Thyroid gland (tissue), 4 donors: ENCODE measurements around the gene DBF4.

Experiments used
- CTCF ChIP-seq, 6 experiments: fragments of 200-600 bp in 3 of 6; fragments of 450-650 bp in 3 of 6; sonication (generic) in 3 of 6; IDR thresholded peaks; one replicate each; pipeline ENCODE4 v1.5.1; 2016 to 2019; ENCODE audit warnings: antibody characterized with exemption in 6 of 6, mild to moderate bottlenecking in 2 of 6, inconsistent platforms in 1 of 6, moderate library complexity in 1 of 6
- POLR2A ChIP-seq, 2 donors: fragments of 450-650 bp; IDR thresholded peaks; one replicate each; pipeline ENCODE4 v1.6.1; 2017; ENCODE audit warnings: antibody characterized with exemption in 2 of 2, mild to moderate bottlenecking in 2 of 2, moderate library complexity in 1 of 2

- TF ChIP-seq CTCF (IDR thresholded peaks at IDR 0.05) (no peak), POLR2A (IDR thresholded peaks at IDR 0.05) (no peak)
Observed at GRCh38 chr7:87882151-87882937, 6.1 kb downstream of the DBF4 start.
